ENCODE measurements around the gene CIAO2A.
A peak's percentile ranks its signal among the peaks of the same experiment; 100 is the strongest.
"Not testable (repeated sequence)": the region's sequence is repeated elsewhere in the genome, so short reads cannot be mapped to it uniquely, and the experiment has no call there.

The CIAO2A gene

DNA sequence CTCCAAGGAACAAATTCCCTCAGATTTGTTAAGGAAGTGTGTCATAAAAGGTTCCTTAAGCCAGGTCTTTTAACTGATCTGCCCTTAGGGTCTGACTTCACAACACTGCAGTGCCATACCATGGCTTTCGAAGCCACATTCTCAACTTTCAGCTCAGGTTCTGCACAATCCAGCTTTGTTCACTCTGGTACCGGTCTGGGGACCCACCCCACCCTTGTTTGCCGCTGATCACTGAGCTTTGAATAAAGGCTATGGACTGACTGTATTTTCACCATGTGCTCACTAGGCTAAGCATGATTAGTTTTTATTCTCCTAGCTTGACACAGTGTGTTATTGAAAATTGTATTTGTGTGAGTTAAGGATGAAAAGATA, 18.0 kb upstream of the CIAO2A start:
- no peak for DNase-seq

DNA sequence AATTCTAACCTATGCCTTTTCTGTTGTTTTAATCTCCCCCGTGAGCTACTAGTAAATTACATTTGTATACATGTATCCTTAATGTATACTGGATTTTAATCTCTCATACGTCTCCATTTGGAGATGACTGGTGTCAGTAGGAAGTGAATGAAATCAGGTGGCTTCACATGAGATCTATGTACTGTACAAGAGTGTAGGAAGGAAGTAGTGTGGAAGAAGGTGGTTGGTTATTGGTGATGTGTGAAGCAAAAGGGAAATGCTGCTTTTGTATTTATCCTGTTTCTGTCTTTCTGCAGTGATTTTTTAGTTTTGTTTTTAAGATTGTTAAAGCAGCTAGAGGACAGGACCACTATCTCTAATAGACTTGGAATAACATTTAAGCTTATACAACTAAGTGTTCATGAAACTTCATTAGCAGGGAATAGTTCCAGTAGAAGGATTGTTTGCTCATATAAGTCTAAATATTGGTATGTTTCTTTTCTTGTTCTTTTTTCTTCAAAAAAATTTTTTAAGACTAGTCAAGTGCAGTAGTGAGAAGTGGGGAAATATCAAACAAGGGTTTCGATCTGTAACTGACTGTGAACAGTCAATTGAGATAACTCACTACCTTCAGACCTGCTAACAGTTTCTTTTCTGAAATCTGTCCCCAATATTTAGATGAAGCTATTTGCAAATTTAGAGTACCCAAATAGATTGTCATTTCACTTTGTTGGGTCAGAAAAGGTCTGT, 17.5 kb upstream of the CIAO2A start:
- no peak for DNase-seq

DNA sequence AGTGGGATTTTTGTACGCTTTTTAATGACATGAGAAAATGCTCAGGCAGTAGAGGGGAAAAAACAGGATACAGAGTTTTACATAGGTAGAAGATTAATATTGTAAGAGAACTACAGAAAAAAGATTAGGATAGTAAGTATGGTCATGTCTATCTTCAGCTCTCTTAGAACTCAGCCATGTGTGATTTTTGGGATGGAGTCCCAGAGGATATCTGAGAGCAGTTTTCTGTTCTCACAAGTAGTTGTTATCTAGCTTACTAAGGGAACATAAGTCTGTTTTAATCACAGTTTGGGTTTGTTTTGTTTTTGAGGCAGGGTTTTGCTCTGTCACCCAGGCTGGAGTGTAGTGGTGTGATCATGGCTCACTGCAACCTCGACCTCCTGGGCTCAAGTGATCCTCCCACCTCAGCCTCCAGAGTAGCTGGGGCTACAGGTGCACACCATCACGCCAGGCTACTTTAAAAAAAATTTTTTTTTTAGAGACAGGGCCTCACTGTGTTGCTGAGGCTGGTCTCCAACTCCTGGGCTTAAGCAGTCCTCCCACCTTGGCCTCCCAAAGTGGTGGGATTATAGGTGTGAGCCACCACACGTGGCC, 16.6 kb upstream of the CIAO2A start:
- DNase-seq, result not testable (repeated sequence)

DNA sequence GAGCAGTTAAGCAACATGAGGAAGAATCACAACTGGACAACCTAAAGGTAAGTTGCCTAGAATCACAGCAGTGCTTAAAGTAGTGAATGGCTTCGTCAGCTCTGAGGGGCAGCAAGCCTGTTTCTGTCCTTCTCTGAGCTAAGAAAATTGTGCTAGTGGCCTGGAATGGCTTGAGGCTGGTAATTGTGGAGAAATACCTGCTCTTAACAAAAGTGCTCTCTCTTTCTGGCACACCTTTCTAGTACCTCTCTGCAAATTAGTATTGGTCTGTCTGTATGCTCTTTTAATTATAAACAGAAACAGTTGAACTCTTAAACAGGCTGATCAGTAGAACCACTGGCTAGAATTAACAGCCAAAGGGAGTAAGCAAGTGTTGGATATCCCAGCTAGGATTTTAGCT, 13.7 kb upstream of the CIAO2A start:
- DNase-seq, result no peak

DNA sequence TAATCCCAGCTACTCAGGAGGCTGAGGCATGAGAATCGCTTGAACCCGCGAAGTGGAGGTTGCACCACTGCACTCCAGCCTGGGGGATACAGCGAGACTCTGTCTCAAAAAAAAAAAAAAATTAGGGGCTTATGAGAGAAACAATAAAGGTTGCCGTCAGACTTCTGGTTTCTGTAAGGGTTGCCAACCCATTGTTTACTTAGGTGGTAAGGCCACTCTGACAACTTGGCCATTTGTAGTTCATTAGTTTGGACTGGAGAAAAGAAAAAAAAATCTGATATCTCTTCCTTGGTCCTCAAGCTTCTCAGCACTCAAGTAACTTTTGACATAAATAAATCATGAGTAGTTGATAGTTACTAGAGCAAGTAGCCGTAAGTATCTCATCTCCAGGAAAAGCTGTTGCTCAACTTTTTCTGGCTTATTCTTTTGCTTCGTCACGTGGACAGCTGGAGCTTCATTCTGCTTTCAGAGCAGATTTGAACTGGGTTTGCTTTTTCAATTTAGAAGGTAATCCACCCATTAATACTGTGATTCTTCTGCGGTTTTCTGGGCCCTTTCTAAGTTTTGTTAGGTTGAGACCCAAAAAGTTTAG, 11.6 kb upstream of the CIAO2A start:
- no peak for DNase-seq

DNA sequence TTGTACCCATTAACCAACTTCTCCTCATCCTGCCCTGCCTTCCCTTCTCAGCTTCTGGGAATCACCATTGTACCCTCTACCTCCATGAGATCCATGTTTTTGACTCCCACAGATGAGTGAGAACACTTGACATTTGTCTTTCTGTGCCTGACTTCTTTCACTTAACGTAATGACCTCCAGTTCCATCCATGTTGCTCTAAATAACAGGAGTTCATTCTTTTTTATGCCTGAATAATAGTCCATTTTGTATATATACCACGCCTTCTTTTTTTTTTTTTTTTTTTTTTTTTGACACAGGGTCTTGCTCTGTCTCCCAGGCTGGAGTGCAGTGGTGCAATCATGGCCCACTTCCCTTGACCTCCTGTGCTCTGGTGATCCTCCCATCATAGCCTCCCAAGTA, 8.9 kb upstream of the CIAO2A start:
- no peak for DNase-seq

DNA sequence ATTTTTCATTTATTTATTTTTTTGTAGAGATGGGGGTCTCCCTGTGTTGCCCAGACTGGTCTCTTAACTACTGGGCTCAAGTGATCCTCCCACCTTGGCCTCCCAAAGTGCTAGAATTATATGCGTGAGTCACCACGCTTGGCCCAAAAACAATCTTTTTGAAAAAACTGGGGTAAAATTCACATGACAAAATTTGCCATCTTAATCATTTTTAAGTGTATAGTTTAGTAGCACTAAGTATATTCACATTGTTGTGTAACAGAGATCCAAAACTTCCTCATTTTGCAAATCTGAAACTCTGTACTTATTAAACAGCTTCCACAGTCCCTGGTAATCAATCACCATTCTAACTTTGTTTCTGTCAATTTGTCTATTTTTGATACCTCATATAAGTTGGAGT, 7.3 kb upstream of the CIAO2A start:
- no peak for DNase-seq

DNA sequence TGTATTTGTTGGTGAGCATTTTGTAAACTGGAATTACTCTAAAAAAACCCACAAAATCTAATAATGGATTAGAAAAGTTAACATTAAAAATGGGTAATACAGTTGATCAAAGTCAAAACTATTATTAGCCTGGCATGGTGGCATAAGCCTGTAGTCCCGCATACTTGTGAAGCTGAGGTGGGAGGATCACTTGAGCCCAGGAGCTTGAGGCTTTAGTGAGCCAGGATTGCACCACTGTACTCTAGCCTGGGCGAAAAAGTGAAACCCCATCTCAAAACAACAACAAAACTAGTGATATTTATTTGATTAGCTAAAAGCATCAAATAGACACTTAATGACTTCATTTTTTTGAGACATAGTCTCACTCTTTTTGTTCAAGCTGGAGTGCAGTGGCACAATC, 5.7 kb upstream of the CIAO2A start:
- no peak for DNase-seq

DNA sequence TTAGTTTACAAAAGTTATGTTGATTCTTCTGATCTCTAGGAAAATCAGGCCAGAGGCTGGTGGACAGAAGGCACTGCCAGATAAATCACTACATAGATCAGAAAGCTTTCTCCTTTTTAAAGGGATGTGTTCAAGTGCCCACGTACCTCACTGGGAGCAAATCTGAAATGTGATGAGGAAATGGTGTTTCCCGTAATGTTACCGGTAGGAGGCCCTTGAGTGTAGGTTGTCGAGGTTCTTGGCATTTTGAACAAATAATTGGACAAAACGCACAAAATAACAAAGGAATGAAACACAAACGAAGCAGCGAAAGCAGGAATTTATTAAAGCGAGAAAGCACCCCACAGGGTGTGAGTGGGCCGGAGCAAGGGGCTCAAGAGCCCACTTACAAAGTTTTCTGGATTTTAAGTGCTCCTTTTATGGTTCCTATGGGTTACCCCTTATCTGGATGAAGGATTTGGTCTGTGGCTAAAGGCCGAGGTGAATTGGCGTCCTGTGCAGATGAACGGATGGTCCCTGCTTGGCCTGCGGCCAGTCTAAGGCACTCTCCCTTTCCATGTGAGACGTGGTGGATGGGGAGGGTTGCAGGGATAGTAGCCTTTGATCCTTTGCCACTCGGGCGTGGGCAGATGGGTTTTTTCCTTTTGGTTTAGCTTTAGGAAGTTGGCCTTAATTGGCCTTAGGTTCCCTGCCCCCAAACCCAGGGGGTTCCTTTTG, 3.2 kb upstream of the CIAO2A start:
- peak in 1 of 2 experiments; percentile 19 for DNase-seq

DNA sequence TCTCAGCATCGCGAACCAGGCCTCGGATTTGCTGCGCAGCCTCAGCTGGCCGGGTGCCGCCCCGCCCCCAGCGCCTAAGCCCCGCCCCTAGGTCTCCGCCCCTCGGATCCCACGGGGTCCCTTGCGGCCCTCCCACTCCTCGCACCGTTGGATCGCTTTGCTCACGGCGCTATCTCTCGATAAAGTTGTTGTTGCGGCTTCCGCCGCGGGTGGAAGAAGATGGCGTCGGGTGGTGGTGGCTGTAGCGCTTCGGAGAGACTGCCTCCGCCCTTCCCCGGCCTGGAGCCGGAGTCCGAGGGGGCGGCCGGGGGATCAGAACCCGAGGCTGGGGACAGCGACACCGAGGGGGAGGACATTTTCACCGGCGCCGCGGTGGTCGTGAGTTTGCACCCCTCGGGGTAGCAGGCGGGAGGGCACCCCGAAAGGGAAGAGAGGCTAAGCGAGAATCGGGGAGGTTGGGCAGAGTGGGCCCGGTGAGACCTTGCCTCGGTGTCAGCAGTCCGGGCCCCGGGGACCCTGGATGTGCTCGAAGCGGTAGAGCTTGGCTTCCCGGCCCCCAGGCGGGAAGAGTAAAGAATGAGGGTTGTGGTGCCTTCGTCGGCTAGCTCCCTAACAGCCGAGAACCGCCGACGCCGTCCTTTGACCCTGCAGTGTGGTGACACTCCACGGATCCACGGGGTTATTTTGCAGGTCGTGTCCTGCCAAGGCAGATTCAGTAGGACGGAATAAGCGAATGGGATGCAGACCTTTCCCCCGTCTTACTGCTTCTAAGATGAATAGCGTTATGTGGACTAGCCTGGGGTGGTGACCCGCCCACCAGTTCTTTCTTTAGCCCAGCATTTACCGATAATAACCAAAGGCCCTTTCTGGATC, 2.4 kb upstream of the CIAO2A start, which contains the start of gene SNX1:
SNX1 (plus strand) TSS at position 188 of the 873 bp plus-strand sequence; CDS start at position 220, 32 bp downstream.
- DNase-seq, result peak; percentile 86 to 95

DNA sequence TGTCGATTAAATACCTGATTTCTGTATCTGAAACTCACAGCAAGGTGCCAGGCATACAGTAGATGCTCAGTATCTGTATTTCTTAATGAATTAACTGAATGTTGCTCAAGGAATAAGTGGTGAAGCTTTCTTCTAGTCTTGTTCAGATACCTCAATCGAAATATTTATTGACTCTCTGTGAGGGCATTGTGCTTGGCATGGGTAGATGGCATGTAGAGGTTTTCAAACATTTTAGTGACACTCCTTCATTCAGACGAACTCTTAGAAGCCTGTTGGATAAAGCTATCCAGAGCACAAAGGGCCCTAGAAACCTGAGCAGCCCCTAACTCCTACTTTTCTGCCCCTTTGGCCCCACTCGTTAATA, 1.8 kb upstream of the CIAO2A start:
- no peak for DNase-seq

DNA sequence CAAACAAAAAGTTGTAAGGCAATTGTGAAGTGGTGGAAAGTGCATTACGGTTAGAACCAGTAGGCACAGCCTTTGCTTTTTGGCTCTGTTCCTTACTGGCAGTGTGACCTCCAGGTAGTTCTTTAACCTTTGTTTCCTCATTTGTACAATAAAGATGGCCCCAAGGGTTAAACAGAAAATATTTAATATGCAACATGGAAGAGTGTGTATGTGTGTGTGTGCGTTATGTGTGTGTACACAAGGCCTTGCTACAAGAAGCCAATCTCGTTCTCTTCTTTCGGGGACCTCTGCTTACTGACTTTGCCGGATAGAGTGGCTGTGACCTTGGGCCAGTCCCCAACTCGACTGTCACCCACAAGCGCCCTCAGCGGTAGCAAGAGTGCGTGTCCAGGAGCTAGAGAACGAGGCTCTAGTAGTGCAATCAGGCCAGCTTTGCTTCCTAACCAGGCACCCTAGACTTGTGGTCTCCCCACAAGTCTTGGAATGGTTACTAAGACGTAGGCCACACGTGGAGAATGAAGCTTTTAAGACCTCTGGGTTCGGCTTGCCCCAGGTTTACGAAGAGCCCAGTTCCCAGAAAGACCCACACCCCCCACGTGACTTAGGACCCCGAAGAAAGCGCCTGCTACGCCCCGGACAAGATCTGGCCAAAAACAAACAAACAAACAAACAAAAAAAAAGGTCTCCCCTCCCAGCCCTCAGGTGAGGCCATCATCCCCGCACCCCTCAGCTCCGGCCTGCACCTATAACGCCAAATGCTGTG, 593 bp downstream of the CIAO2A start:
- DNase-seq, result peak; percentile 28 to 75

DNA sequence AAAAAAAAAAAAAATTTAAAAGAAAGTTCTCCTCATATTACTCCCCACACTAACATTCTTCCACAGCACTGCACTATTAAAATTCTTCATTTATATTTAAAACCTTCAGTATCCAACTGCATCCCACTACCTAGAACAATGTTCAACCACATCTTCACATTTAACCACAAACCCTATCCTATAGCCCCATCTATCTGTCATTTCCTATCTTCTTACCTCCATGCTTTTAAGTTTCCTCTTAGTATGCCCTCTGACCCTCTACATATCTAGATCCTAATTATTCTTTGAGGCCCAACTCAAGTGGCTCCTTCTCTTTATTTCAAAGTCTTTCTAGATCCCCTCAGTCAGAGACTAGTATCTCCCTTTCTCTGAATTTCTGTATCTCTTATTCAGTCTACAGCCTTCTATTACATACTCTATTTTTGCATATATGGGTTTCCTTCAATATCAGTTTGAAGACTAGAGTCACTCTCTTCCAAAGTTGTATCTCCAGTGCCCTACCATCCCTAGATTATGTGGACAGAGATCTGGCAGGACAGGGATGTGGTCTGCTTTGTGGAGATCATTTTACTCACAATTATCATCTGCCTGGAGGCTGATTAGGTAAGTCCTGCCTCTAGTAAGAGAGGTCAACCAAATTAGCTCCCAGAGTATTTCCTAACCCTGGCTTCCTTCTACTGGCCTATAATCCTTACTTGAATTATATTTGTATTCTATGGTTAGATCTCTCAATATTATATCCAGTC, 1.4 kb downstream of the CIAO2A start:
- peak in 1 of 2 experiments; percentile 20 for DNase-seq

DNA sequence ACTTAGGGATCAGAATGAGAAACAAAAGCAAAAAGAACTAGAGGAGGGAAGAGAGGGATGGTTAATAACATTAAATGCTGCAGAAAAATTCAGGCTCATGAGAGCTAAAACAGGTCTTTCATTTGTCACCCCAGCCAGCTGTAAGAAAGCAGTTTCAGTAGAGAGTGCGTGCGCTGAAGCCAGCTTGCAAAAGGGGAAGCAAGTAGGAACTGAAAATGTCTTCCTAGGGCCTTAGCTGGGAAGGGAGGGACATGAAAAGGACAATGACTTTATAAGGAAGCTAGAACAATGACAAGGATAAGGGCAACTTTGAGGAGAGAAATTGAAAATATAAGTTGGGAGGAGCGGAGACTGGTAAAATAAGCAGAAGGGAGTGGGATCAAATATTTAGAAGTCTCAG, 3.1 kb downstream of the CIAO2A start:
- DNase-seq, result no peak

DNA sequence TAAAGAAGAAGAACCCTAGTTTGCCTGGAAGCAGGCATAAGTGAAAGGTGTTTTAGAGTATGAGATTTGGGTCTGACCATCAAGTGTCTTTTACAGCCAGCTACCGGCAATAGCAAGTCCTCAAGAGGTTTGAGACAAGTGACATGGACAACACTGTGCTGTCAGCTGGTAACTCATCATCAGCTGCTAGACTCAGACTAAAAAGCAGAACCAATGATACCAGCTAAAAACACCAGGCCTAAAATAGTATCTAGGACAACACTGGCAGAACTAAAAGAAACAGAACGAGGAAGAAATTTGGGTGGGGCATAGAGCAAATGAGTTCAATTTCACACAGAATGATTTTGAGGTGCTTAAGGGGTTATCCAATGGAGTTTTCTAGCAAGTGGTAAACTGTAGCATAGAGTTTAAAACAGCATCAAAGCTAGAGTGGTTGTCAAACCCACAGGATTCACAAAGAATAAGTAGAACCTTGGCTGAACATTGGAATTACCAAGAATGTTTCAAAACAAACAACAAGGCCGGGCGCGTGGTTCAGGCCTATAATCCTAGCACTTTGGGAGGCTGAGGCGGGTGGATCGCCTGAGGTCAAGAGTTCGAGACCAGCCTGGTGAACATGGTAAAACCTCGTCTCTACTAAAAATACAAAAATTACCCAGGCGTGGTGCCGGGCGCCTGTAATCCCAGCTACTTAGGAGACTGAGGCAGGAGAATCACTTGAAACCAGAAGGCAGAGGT, 3.9 kb downstream of the CIAO2A start:
- DNase-seq, result no peak

DNA sequence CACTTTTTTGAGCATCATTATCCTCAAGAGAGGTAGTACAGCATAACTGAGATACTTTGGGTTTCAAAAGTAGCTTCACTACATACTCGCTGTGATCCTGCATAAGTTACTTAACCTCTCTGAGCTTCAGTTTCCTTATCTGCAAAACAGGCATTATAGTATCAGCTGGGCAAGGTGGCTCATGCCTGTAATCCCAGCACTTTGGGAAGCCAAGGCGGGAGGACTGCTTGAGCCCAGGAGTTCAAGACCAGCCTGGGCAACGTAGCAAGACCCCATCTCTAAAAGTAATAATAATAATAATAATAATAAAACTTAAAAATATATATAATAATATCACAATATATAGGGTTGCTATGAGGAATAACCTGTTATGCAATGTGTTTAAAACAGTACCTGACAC, 10.9 kb downstream of the CIAO2A start:
- DNase-seq, result no peak

DNA sequence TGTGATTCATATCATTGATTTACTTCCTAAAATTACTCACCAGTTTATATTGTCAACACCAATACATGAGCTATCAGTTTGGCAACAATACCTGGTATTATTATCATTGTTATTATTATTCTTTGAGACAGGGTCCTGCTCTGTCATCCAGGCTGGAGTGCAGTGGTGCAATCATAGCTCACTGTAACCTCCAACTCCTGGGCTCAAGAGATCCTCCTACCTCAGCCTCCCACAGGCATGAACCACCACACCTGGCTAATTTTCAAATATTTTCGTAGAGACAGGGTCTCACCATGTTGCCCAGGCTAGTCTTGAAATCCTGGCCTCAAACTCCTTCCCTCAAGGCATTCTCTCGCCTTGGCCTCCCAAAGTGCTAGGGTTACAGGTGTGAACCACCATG, 20.1 kb downstream of the CIAO2A start:
- not testable (repeated sequence) for DNase-seq

DNA sequence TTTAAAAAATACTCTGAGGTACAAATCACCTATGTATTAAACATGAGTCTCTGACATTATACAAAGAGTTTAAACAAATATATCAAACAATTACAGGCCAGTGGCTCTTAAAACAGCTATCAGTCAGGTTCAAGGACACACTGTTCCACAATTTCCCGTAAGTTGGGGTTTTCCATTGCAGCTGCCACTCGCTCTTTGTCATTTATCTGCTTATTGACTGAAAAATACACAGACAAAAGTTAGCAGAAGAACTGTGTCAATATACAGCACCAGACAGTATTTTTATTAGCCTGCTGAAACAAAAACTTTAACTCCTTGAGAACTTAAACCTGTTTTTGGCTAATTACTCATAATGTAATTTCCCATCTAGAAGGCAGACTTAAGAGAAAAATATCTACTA, 20.8 kb downstream of the CIAO2A start:
- no peak for DNase-seq

DNA sequence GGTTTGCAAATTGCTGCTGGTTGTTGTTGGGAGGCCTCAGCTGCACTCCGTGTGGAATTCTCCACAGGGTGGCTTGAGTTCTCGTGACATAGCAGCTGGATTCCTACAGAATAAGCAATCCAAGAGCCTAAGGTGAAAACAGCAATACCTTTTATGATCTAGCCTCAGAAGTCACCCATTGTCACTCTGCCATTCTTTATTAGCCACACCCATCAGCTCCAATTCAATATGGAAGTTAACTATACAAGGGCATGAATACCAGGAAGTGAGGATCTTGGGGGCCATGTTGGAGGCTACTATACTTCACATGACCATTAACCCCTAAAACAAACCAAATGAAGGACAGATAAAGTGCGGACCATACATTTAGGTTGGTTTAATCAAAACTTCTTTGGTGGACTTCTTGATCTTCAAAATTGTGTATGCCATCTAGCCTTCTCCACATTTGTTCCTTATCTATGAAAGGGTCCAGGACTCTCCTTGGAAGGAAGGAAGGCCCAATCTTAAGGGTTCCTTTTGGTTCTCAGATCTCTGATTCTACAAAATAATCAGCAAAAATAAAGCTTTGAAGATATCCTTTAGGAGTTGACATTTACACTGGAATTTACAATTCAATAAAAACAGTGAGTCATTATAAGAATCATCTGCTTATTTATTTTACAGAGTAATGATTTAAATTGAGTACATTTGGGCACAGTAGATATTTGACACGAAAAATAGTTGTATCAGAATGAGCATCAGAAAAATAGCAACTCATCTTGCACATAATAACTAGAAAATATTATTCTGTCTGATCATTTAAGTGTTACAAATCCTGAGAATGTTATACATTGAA, 21.5 kb downstream of the CIAO2A start:
- DNase-seq, result no peak
